Mucosa of gallbladder (tissue), 1 donor: ENCODE data around the gene SRBD1. TPM values are rescaled to one million over a fixed set of nuclear protein-coding genes. Genes with fewer than 3 reads are reported as not detected.
"Not testable (repeated sequence)": the region's sequence is repeated elsewhere in the genome, so short reads cannot be mapped to it uniquely, and the experiment has no call there.

Experiments
- DNase-seq: peaks from one replicate; pipeline ENCODE4 v3.0.0-alpha.2; 2020; ENCODE audit warnings: low spot score
- total RNA-seq: library from RNA; stranded (reverse); gene quantifications from one replicate; pipeline ENCODE4 v1.2.1, GENCODE V29; 2021
- donor health status: DM: no; HTN: no; CAD: no.

Gene SRBD1
- total RNA-seq, 1 donor from 2014 or later: 13.6 TPM

- not testable (repeated sequence) for DNase-seq
These were observed 185.0 kb downstream of the SRBD1 start for GRCh38 chr2:45426025-45426424.

GRCh38 chr2:45422921-45423320 is 188.1 kb downstream of the SRBD1 start:
- DNase-seq: no peak

GRCh38 chr2:45418532-45418931 is 192.5 kb downstream of the SRBD1 start:
- DNase-seq: no peak

- no peak for DNase-seq
These were observed 195.4 kb downstream of the SRBD1 start for GRCh38 chr2:45415534-45416123.

GRCh38 chr2:45412754-45413379 is 198.2 kb downstream of the SRBD1 start:
- no peak for DNase-seq

DNA sequence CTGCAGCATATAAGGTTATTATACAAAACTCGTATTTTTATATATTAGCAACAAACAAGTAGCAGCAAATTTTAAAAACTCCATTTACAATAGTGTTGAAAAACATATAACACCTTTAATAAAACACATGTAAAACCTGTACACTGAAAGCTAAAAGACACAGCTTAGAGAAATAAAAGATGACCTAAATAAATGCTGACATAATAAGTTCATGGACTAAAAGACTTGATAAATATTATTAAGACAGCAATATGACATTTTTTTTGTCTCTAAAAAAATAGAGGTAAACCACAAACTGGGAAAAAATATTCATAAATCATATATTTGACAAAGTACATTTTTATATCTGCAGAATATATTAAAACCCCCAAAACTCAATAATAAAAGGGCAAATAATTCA is 201.4 kb downstream of the SRBD1 start:
- DNase-seq: no peak

DNA sequence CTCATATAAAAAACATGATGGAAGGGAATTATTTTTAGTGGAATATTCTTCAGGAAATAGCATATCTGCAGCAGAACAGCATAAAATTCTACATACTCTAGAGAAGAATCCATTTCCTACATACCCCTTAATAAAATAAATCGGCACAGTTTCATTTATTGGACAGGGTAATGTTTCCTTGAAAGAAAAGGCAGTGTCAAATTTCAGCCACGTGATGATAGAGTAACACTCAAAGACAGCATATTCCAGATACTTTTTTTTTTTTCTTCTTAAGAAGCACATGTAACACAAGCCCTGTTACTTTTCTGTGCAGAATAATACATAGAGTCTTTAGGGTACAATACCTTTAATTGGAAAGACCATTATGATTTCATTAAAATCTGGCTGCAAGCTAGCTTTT is 204.4 kb downstream of the SRBD1 start:
- DNase-seq: no peak

GRCh38 chr2:45404807-45405297 is 206.2 kb downstream of the SRBD1 start:
- DNase-seq: no peak

- no peak for DNase-seq
These were observed 208.0 kb downstream of the SRBD1 start for GRCh38 chr2:45403036-45403435.

- DNase-seq: no peak
These were observed 209.6 kb downstream of the SRBD1 start for GRCh38 chr2:45401431-45401922.

DNA sequence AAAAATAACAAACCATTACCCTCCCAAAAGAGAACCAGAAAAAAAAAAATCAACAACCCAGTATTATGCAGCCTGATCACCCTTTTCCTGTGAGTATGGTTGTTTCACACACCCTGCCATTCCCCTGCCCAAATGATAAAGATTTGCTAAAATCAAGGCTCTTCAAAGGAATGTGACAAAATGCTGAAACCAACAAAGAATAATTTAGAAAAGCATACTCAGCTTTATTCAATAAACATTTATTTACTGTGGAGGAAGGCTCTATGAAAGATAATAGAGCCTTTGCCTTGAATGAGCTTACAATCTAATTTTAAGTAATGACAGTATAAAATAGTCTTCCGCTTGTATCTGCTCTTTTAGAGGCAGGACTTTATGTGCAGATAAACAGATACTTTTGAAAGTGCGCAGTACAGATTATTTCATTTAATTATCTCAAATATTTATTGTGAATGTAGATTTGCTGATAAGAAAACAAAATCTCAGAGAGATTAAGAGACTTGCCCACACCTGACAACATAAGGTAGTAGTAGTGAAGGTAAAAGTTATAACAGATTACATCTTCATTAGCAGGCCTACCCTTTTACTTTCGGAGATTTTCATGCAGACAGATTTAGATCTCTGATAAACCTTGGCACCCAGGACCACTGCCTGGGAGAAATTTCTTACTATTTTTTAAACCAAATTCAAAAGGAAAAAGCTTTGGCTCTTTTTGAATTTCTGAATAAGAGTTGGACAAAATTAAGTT is 211.9 kb downstream of the SRBD1 start:
- no peak for DNase-seq

DNA sequence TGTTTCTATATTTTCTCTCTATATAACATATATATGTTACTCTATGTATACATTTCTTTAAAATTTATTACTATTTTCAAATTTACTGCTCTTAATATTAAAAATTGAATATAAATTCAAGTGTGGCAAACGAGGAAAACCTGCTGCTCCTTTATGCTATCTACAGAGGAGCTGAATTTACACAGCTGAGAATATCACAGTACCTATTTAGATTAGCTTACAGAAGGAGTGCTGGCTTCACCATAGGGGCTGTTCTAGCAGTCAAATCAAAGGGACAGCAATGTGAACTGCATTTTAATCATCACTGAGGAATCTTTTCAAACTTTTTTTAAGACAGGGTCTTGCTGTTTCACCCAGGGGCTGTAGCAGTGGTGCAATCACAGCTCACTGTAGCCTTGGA is 213.8 kb downstream of the SRBD1 start:
- no peak for DNase-seq

- no peak for DNase-seq
These were observed 214.4 kb downstream of the SRBD1 start for GRCh38 chr2:45396671-45397070.

GRCh38 chr2:45394842-45395241 is 216.2 kb downstream of the SRBD1 start:
- DNase-seq: no peak

DNA sequence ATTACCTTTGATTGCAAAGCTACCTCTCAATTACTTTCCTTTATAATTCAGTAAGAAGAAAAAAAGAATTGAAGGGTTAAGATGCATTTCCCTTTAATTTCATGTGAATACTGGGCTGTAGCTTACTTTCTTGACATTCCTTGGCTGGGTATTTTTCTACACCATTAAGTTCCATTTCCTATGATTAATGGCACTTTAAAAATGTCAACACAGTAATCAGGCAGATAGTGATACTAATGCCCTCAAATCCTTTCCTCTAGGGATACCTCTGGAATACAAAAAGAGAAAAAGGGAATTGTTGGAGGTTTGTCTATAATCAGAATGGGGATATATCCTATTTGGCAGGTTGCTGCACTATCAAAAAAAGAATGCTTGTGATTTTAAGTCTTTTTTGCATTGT is 216.9 kb downstream of the SRBD1 start:
- no peak for DNase-seq

DNA sequence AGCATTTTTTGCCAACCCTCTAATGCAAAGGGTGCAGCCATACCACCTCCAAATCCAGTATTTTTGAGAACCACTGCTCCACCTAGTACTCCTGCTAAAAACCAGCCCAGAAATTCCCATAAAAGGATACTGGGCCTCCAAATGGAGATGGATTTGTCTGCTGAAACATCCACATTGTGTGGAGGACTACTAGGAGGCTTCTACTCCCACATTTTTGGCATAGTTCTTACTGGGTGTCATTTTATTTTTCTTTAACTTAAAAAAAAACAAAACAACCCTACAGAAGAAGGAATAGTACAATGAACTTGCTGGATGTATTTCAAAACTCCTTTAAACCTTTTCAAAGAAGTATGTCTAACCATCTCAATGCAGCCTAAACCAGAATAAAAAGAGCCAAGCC is 219.2 kb downstream of the SRBD1 start:
- DNase-seq: no peak

GRCh38 chr2:45390861-45391260 is 220.2 kb downstream of the SRBD1 start:
- DNase-seq: no peak

- DNase-seq: no peak
These were observed 220.6 kb downstream of the SRBD1 start for GRCh38 chr2:45390441-45390840.

GRCh38 chr2:45388541-45389100 is 222.4 kb downstream of the SRBD1 start:
- DNase-seq: no peak

GRCh38 chr2:45382744-45383143 is 228.3 kb downstream of the SRBD1 start:
- DNase-seq: no peak

DNA sequence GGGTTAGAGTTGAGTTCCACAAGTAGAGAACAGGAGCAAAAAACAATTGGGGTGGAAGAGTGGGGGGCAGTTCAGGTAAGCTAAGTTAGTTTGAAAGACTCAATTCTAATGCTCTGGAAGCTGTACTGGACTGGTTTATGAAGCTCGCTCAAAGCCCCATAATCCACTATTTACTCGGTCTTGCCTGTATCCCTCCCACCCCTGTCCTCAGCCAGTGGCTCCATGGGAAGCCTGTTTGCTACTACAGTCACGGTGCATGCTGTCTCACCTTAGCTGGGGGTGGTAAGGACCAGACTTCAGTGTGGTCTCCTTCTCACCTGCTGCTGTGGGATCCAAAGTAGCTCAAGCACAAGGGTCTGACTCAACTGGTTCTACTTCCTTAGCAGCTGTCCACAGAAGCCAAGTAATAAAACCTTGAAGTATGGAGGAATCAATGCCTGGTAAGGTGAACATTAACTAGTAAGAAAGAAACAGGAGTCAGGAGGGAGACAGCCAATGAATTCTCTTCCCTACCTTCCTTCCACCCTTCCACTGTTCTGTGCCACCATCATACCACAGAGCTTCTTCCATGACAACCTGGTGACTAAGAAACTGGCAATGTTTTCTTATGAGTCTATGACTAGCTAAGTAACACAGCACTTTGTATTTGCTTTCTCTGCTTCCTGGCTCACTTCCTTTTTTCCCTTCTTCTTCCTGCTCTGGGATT is 230.8 kb downstream of the SRBD1 start:
- DNase-seq: peak; percentile 28
